HFFc6 (cell line): ENCODE data around the gene INHBA. TPM values are rescaled to one million over a fixed set of nuclear protein-coding genes. Genes with fewer than 3 reads are reported as not detected.

ENCODE experiments used
- DNase-seq: peaks from one replicate; pipeline ENCODE4 v3.0.0-alpha.2; 2018
- H3K27ac Mint-ChIP-seq: 2 replicates; pipeline ENCODE4 v1.8.0; 2020; ENCODE audit warnings: mild to moderate bottlenecking, mixed read lengths
- H3K27me3 Mint-ChIP-seq: 2 replicates; pipeline ENCODE4 v1.8.0; 2021; ENCODE audit warnings: mild to moderate bottlenecking, moderate library complexity, mixed read lengths; ENCODE audit not compliant: insufficient read depth
- H3K36me3 Mint-ChIP-seq: 2 replicates; pipeline ENCODE4 v1.8.0; 2021; ENCODE audit warnings: low read depth, mixed read lengths
- H3K4me1 Mint-ChIP-seq: 2 replicates; pipeline ENCODE4 v1.8.0; 2020; ENCODE audit warnings: low read depth, mixed read lengths
- H3K4me3 Mint-ChIP-seq: 2 replicates; pipeline ENCODE4 v1.8.0; 2020; ENCODE audit warnings: mild to moderate bottlenecking, moderate library complexity, mixed read lengths
- H3K9me3 Mint-ChIP-seq: 2 replicates; pipeline ENCODE4 v1.8.0; 2020; ENCODE audit warnings: mild to moderate bottlenecking, mixed read lengths
- total RNA-seq, 6 experiments: library from RNA; stranded (reverse); fragmentation: NEBNext Ultra II Directional; extraction: Animal tissue kit (Norgen Biotek cat#: 25700); gene quantifications; 2 replicates in 1 of 6; 3 replicates in 5 of 6; pipeline ENCODE4 v1.2.3, GENCODE V29; 2021
- TF ChIP-seq, protein P1 (sequence below): fragments of 200-600 bp; sonication (generic); IDR thresholded peaks from 2 replicates; pipeline ENCODE4 v1.5.0; 2021; ENCODE audit warnings: antibody characterized with exemption, mild to moderate bottlenecking

Gene INHBA
- total RNA-seq, 6 experiments from 2014 or later, result 18.1 to 29.9 (median 20.2) TPM

DNA sequence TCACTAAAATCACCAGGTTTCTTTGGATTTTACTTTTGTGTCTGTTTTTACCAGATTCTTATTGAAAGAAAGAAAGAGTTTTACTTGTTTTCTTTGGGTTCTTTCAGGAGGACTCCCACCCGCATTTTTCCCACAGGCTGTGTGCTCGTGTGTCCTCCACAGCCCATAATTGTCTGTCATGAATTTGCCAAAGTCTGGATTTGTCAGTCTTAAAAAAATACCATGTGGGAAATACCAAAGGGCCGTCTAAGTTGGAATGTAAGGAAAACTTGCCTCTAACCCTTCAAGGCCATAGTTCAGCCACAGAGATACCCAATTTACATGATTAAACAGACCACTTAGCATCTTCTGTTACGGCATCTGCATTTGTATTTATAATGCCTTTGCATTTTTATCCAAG lies 41.3 kb upstream of the INHBA start:
- Mint-ChIP-seq H3K27me3 (no peaks in the 10 kb centered on the region), H3K27ac (no peak overlapping the region), H3K4me1 (peaks cover 13% of the 10 kb centered on the region; the same call in 1 of the 2 replicates), H3K4me3 (no peak overlapping the region), H3K9me3 (peaks cover 16% of the 10 kb centered on the region), H3K36me3 (peaks cover 19% of the 10 kb centered on the region)
- DNase-seq, result no peak
- TF ChIP-seq, protein P1, sequence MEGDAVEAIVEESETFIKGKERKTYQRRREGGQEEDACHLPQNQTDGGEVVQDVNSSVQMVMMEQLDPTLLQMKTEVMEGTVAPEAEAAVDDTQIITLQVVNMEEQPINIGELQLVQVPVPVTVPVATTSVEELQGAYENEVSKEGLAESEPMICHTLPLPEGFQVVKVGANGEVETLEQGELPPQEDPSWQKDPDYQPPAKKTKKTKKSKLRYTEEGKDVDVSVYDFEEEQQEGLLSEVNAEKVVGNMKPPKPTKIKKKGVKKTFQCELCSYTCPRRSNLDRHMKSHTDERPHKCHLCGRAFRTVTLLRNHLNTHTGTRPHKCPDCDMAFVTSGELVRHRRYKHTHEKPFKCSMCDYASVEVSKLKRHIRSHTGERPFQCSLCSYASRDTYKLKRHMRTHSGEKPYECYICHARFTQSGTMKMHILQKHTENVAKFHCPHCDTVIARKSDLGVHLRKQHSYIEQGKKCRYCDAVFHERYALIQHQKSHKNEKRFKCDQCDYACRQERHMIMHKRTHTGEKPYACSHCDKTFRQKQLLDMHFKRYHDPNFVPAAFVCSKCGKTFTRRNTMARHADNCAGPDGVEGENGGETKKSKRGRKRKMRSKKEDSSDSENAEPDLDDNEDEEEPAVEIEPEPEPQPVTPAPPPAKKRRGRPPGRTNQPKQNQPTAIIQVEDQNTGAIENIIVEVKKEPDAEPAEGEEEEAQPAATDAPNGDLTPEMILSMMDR, result no peak

DNA sequence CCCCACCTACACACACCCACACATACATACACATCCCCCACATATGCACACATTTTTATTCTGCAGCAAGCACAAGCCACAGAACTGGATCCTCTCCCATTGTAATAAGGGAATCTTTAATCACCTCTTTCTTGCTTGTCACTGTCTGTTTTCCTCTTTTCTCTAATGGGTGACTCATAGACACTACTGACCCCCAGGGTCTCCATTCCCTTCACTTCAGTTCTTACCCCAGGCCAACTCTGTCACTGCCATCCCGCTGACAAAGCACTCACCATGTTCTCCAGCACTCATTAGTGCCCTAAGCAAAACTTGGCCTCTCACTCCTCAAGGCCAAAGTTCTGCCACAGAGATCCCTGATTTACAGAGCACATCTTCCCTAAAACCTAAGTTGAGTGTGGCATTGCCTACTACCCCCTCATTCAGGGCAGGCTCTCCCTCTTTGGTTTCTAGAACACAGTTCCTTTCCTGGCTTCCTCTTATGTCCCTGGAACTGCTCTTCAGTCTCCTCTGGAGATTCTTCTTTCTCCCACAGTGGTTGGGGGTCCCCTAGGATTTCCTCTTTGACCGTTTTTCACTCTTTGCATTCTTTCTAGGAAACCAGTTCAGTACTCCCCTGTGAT lies 39.6 kb upstream of the INHBA start:
- TF ChIP-seq, protein P1, result no peak
- no peak overlapping the region for H3K27ac Mint-ChIP-seq
- H3K9me3 Mint-ChIP-seq, result peaks cover 16% of the 10 kb centered on the region
- no peaks in the 10 kb centered on the region for H3K27me3 Mint-ChIP-seq
- no peak overlapping the region for H3K4me3 Mint-ChIP-seq
- peaks cover 13% of the 10 kb centered on the region; the same call in 1 of the 2 replicates for H3K4me1 Mint-ChIP-seq
- no peak for DNase-seq
- peaks cover 19% of the 10 kb centered on the region for H3K36me3 Mint-ChIP-seq

DNA sequence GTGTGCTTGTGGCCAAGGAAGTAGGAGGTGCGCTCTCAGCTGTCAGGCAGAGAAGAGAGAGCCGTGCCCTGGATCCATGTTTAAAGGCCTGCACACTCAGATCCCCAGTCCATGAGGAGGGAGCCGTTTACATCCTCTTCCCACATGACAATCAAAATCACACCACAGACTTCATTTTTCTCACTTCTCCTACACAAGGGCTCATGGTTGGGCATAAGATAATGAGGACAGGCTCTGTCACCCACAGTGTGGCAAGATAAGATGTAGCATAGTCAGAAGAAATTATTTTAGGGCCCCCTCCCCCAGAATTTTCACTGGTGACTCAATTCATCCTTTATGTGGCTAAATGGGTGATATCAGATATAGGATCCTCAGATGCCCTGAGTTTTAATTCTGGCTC lies 35.9 kb upstream of the INHBA start:
- peaks cover 16% of the 10 kb centered on the region for H3K9me3 Mint-ChIP-seq
- H3K27me3 Mint-ChIP-seq, result no peaks in the 10 kb centered on the region
- no peak for DNase-seq
- TF ChIP-seq, protein P1, result no peak
- no peak overlapping the region for H3K27ac Mint-ChIP-seq
- peaks cover 3% of the 10 kb centered on the region for H3K4me1 Mint-ChIP-seq
- H3K4me3 Mint-ChIP-seq, result no peak overlapping the region
- peaks cover 13% of the 10 kb centered on the region for H3K36me3 Mint-ChIP-seq

DNA sequence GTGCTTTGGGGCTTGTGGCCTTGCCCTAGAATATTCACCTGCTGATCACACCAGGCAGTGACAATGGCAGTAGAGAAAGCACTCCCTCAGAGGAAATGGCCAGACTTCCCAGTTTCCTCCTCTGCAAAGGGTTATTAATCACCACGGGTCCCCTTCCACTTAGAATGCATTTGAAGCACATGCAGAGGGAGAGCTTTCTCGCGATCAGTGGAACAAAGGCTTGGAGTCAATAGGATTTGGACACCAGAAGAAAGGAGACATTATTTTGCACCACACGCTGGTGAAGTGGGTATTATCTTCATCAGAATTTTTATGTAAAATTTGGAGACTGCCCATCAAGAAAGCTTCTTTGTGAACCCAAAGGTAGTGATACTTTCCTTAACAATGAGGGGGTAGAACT lies 35.4 kb upstream of the INHBA start:
- Mint-ChIP-seq H3K4me3 (no peak overlapping the region), H3K9me3 (peaks cover 16% of the 10 kb centered on the region), H3K36me3 (peaks cover 13% of the 10 kb centered on the region), H3K4me1 (peaks cover 7% of the 10 kb centered on the region), H3K27me3 (no peaks in the 10 kb centered on the region), H3K27ac (no peak overlapping the region)
- no peak for DNase-seq
- TF ChIP-seq, protein P1, result no peak

DNA sequence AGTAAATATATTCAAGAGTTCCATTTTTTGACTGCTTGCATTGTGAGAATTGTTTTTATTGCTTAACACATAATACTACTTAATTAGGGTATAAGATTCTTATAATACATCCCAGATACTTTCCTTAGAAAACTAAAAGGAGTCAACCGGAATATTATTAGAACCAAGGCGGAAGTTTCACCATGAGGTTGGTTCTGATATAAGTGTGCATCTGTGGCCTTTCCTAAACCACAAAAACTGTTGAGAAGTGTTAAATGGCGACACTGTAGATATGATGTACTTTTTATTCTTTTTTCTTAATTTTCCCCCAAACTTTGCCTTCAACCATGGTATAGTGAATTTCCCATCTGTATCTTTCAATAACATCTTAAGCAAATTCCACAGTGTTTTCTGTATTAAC lies 32.3 kb upstream of the INHBA start:
- no peak for DNase-seq
- H3K27me3 Mint-ChIP-seq, result no peaks in the 10 kb centered on the region; the same call in 1 of the 2 replicates
- no peak overlapping the region for H3K4me3 Mint-ChIP-seq
- H3K9me3 Mint-ChIP-seq, result no peaks in the 10 kb centered on the region
- no peaks in the 10 kb centered on the region for H3K36me3 Mint-ChIP-seq
- no peak overlapping the region for H3K27ac Mint-ChIP-seq
- peaks cover 31% of the 10 kb centered on the region for H3K4me1 Mint-ChIP-seq
- TF ChIP-seq, protein P1, result no peak
